Astrocyte (in vitro differentiated cells and primary cell): ENCODE results near the gene KREMEN1.

Source experiments
- EZH2 ChIP-seq: IDR thresholded peaks from 2 replicates; pipeline ENCODE4 v1.6.1; 2012; ENCODE audit warnings: mild to moderate bottlenecking, low read length, inconsistent platforms; ENCODE audit not compliant: insufficient read depth
- TF ChIP-seq, protein P1 (sequence below): IDR thresholded peaks from 2 replicates; pipeline ENCODE4 v1.5.1; 2011; ENCODE audit warnings: low read depth, mild to moderate bottlenecking, inconsistent platforms, low read length, moderate library complexity; ENCODE audit not compliant: insufficient read depth

- TF ChIP-seq, protein P1, sequence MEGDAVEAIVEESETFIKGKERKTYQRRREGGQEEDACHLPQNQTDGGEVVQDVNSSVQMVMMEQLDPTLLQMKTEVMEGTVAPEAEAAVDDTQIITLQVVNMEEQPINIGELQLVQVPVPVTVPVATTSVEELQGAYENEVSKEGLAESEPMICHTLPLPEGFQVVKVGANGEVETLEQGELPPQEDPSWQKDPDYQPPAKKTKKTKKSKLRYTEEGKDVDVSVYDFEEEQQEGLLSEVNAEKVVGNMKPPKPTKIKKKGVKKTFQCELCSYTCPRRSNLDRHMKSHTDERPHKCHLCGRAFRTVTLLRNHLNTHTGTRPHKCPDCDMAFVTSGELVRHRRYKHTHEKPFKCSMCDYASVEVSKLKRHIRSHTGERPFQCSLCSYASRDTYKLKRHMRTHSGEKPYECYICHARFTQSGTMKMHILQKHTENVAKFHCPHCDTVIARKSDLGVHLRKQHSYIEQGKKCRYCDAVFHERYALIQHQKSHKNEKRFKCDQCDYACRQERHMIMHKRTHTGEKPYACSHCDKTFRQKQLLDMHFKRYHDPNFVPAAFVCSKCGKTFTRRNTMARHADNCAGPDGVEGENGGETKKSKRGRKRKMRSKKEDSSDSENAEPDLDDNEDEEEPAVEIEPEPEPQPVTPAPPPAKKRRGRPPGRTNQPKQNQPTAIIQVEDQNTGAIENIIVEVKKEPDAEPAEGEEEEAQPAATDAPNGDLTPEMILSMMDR, result no peak
- TF ChIP-seq EZH2, result no peak
These were observed 8.8 kb downstream of the KREMEN1 start for GRCh38 chr22:29081517-29082236.
